ENCODE data around the gene PHKA2.

Gene PHKA2

GRCh38 chrX:18887177-18887824 is 96.6 kb downstream of the PHKA2 start:
- Histone ChIP-seq H3K36me3 (ENCODE audit: control insufficient read depth, low read depth, low read length) (no peaks in the 10 kb centered on the region), H3K27ac (ENCODE audit: low read length) (no peak overlapping the region), H3K4me3 (ENCODE audit: low read length) (peak overlapping the region; percentile 32), H3K9me3 (ENCODE audit: control insufficient read depth, low read depth, low read length) (peaks cover 5% of the 10 kb centered on the region), H3K9ac (ENCODE audit: low read length) (no peak overlapping the region), H3K27me3 (ENCODE audit: control insufficient read depth, insufficient read depth, low read length) (no peaks in the 10 kb centered on the region), H3K4me1 (ENCODE audit: control insufficient read depth, low read depth, low read length) (no peaks in the 10 kb centered on the region)

- Histone ChIP-seq H3K27ac (ENCODE audit: low read length) (no peak overlapping the region), H3K9me3 (ENCODE audit: control insufficient read depth, low read depth, low read length) (peaks cover 9% of the 10 kb centered on the region), H3K4me3 (ENCODE audit: low read length) (peak overlapping the region; percentile 32), H3K36me3 (ENCODE audit: control insufficient read depth, low read depth, low read length) (no peaks in the 10 kb centered on the region), H3K27me3 (ENCODE audit: control insufficient read depth, insufficient read depth, low read length) (no peaks in the 10 kb centered on the region), H3K4me1 (ENCODE audit: control insufficient read depth, low read depth, low read length) (no peaks in the 10 kb centered on the region), H3K9ac (ENCODE audit: low read length) (no peak overlapping the region)
These were observed 97.4 kb downstream of the PHKA2 start for GRCh38 chrX:18886344-18887161.

GRCh38 chrX:18886005-18886343 is 97.9 kb downstream of the PHKA2 start:
- Histone ChIP-seq H3K36me3 (ENCODE audit: control insufficient read depth, low read depth, low read length) (no peaks in the 10 kb centered on the region), H3K4me1 (ENCODE audit: control insufficient read depth, low read depth, low read length) (no peaks in the 10 kb centered on the region), H3K9me3 (ENCODE audit: control insufficient read depth, low read depth, low read length) (peaks cover 9% of the 10 kb centered on the region), H3K4me3 (ENCODE audit: low read length) (peak overlapping the region; percentile 32), H3K27ac (ENCODE audit: low read length) (no peak overlapping the region), H3K27me3 (ENCODE audit: control insufficient read depth, insufficient read depth, low read length) (no peaks in the 10 kb centered on the region), H3K9ac (ENCODE audit: low read length) (no peak overlapping the region)

- H3K27ac ChIP-seq (ENCODE audit: low read length) = no peak overlapping the region
- no peak overlapping the region for H3K9ac ChIP-seq (ENCODE audit: low read length)
- peaks cover 6% of the 10 kb centered on the region for H3K9me3 ChIP-seq (ENCODE audit: control insufficient read depth, low read depth, low read length)
- no peaks in the 10 kb centered on the region for H3K36me3 ChIP-seq (ENCODE audit: control insufficient read depth, low read depth, low read length)
- no peaks in the 10 kb centered on the region for H3K4me1 ChIP-seq (ENCODE audit: control insufficient read depth, low read depth, low read length)
- H3K4me3 ChIP-seq (ENCODE audit: low read length) = peak overlapping the region; percentile 32
- no peaks in the 10 kb centered on the region for H3K27me3 ChIP-seq (ENCODE audit: control insufficient read depth, insufficient read depth, low read length)
These were observed 98.4 kb downstream of the PHKA2 start for GRCh38 chrX:18885328-18886004.

- H3K4me1 ChIP-seq (ENCODE audit: control insufficient read depth, low read depth, low read length) = no peaks in the 10 kb centered on the region
- H3K9me3 ChIP-seq (ENCODE audit: control insufficient read depth, low read depth, low read length) = peaks cover 5% of the 10 kb centered on the region
- H3K27ac ChIP-seq (ENCODE audit: low read length) = no peak overlapping the region
- no peaks in the 10 kb centered on the region for H3K36me3 ChIP-seq (ENCODE audit: control insufficient read depth, low read depth, low read length)
- H3K9ac ChIP-seq (ENCODE audit: low read length) = no peak overlapping the region
- no peak overlapping the region for H3K4me3 ChIP-seq (ENCODE audit: low read length)
- no peaks in the 10 kb centered on the region for H3K27me3 ChIP-seq (ENCODE audit: control insufficient read depth, insufficient read depth, low read length)
These were observed 99.0 kb downstream of the PHKA2 start for GRCh38 chrX:18884916-18885315.

- H3K36me3 ChIP-seq (ENCODE audit: control insufficient read depth, low read depth, low read length) = no peaks in the 10 kb centered on the region
- no peak overlapping the region for H3K27ac ChIP-seq (ENCODE audit: low read length)
- H3K9me3 ChIP-seq (ENCODE audit: control insufficient read depth, low read depth, low read length) = peaks cover 5% of the 10 kb centered on the region
- H3K4me3 ChIP-seq (ENCODE audit: low read length) = no peak overlapping the region
- no peak overlapping the region for H3K9ac ChIP-seq (ENCODE audit: low read length)
- no peaks in the 10 kb centered on the region for H3K4me1 ChIP-seq (ENCODE audit: control insufficient read depth, low read depth, low read length)
- no peaks in the 10 kb centered on the region for H3K27me3 ChIP-seq (ENCODE audit: control insufficient read depth, insufficient read depth, low read length)
These were observed 99.8 kb downstream of the PHKA2 start for GRCh38 chrX:18883961-18884765.

GRCh38 chrX:18883234-18883960 is 100.5 kb downstream of the PHKA2 start:
- Histone ChIP-seq H3K27me3 (ENCODE audit: control insufficient read depth, insufficient read depth, low read length) (no peaks in the 10 kb centered on the region), H3K36me3 (ENCODE audit: control insufficient read depth, low read depth, low read length) (no peaks in the 10 kb centered on the region), H3K9me3 (ENCODE audit: control insufficient read depth, low read depth, low read length) (peaks cover 5% of the 10 kb centered on the region), H3K27ac (ENCODE audit: low read length) (no peak overlapping the region), H3K4me3 (ENCODE audit: low read length) (no peak overlapping the region), H3K9ac (ENCODE audit: low read length) (no peak overlapping the region), H3K4me1 (ENCODE audit: control insufficient read depth, low read depth, low read length) (no peaks in the 10 kb centered on the region)

- H3K9ac ChIP-seq (ENCODE audit: low read length) = no peak overlapping the region
- peaks cover 5% of the 10 kb centered on the region for H3K9me3 ChIP-seq (ENCODE audit: control insufficient read depth, low read depth, low read length)
- no peaks in the 10 kb centered on the region for H3K27me3 ChIP-seq (ENCODE audit: control insufficient read depth, insufficient read depth, low read length)
- H3K36me3 ChIP-seq (ENCODE audit: control insufficient read depth, low read depth, low read length) = no peaks in the 10 kb centered on the region
- no peaks in the 10 kb centered on the region for H3K4me1 ChIP-seq (ENCODE audit: control insufficient read depth, low read depth, low read length)
- no peak overlapping the region for H3K4me3 ChIP-seq (ENCODE audit: low read length)
- H3K27ac ChIP-seq (ENCODE audit: low read length) = no peak overlapping the region
These were observed 104.8 kb downstream of the PHKA2 start for GRCh38 chrX:18879144-18879543.

GRCh38 chrX:18877469-18877868 is 106.4 kb downstream of the PHKA2 start:
- H3K9me3 ChIP-seq (ENCODE audit: control insufficient read depth, low read depth, low read length) = peaks cover 5% of the 10 kb centered on the region
- H3K27me3 ChIP-seq (ENCODE audit: control insufficient read depth, insufficient read depth, low read length) = no peaks in the 10 kb centered on the region
- H3K9ac ChIP-seq (ENCODE audit: low read length) = no peak overlapping the region
- H3K27ac ChIP-seq (ENCODE audit: low read length) = no peak overlapping the region
- H3K4me3 ChIP-seq (ENCODE audit: low read length) = no peak overlapping the region
- no peaks in the 10 kb centered on the region for H3K4me1 ChIP-seq (ENCODE audit: control insufficient read depth, low read depth, low read length)
- H3K36me3 ChIP-seq (ENCODE audit: control insufficient read depth, low read depth, low read length) = no peaks in the 10 kb centered on the region

- Histone ChIP-seq H3K9ac (ENCODE audit: low read length) (no peak overlapping the region), H3K27ac (ENCODE audit: low read length) (no peak overlapping the region), H3K4me1 (ENCODE audit: control insufficient read depth, low read depth, low read length) (no peaks in the 10 kb centered on the region), H3K36me3 (ENCODE audit: control insufficient read depth, low read depth, low read length) (no peaks in the 10 kb centered on the region), H3K27me3 (ENCODE audit: control insufficient read depth, insufficient read depth, low read length) (no peaks in the 10 kb centered on the region), H3K4me3 (ENCODE audit: low read length) (no peak overlapping the region), H3K9me3 (ENCODE audit: control insufficient read depth, low read depth, low read length) (peaks cover 7% of the 10 kb centered on the region)
These were observed 108.5 kb downstream of the PHKA2 start for GRCh38 chrX:18875256-18875878.

Data from iPS-18a (cell line).